SKM-1 treated with dmso at 0.1 percent for 144 hours (cell line): ENCODE data around the gene UMODL1.

Experiments used
- DNase-seq: peaks from one replicate; lab custom pipeline; 2025; ENCODE audit not compliant: unreplicated experiment; lab: John Stamatoyannopoulos, UW

The UMODL1 gene

DNA sequence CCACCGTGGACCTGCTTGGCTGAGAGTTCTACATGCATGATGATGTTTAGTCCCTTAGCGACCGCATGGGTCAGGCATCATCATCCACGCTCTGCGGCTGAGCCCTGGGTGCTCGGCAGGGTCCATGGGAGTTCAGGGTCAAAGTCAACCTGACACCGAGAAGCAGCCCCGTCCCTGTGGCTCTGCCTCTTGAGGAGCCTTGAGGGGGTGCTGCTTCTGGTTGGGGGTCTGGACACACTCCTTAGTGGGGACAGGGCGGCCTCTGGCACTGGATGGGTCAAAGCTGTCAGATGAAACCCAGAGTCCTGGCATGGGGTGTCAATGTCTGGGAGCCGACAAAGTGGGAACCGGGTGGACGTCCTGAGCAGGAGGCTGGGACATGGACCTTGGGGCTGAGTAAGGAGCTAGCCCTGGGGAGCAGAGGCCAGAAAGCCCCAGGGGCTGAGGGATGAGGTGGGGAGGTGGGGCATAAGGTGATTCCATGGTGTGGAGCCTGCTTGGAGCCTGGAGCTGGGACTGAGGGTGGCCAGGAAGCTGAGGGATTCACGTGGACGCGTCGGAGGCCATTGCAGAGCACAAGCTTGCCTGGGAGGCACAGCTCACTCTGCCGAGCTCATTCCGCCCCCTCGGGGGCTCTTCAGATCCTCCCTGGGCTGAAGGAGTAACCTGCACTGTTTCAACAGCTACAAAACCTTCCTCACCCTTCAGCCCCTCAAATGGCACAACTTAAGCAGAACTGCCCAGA lies 53.9 kb downstream of the UMODL1 start:
- DNase-seq = no peak

- DNase-seq = no peak
Observed at GRCh38 chr21:42125571-42126544, 54.7 kb downstream of the UMODL1 start.

DNA sequence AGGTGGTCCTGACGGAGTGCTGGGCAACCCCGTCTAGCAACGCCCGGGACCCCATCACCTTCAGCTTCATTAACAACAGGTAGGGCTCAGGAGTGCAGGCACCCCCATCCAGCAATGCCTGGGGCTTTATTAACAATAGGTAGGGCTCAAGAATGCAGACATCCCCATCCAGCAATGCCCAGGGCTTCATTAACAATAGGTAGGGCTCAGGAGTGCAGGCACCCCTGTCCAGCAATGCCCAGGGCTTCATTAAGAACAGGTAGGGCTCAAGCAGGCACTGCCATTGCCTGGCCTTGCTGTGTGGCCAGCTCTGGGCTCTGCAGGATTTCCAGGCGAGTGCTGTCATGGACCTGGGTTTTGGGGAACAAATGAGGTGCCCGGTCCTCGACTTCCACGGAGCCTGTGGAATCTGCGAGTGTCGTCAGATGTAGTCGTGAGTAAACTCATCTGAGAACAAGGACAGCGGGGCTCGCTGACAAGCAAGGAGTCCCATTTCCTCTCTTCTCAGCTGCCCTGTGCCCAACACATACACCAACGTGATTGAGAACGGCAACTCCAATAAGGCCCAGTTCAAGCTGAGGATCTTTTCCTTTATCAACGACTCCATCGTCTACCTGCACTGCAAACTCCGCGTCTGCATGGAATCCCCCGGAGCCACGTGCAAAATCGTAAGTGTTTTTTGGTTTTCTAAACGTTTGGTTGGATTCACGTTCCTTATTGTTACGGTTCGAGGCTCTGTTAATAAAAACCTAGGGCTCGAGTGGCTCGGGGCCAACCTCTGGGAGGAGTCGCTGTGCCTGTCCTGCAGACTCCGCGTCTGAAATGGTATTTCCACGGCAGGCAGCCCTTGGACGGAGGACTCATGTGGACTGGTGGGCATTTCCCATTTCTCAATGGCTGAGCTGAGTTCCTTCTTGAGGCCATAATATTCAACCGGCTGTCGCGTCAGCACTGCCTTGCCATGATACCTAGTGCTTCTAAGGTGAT lies 56.3 kb downstream of the UMODL1 start:
- DNase-seq = no peak

- DNase-seq = no peak
Observed at GRCh38 chr21:42129300-42130266, 58.5 kb downstream of the UMODL1 start.

DNA sequence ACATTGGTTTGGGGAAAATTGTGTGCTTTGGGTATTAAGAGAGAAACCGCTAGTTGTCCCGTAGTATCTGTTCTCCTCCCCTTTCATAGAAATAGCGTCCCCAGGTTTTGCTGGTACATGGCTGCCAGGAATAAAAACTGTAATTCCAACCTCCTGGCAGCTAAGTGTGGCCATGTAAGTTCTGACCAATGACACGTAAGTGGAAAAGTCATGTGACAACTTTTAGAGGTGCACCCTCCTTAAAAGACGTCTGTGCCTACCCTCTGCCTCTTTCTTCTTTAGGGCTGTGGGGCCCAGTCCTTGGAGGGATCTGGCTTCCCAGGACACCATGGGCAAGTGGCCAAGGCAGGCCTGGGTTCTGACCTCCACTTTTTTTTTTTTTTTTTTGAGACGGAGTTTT lies 59.3 kb downstream of the UMODL1 start:
- DNase-seq = no peak

DNA sequence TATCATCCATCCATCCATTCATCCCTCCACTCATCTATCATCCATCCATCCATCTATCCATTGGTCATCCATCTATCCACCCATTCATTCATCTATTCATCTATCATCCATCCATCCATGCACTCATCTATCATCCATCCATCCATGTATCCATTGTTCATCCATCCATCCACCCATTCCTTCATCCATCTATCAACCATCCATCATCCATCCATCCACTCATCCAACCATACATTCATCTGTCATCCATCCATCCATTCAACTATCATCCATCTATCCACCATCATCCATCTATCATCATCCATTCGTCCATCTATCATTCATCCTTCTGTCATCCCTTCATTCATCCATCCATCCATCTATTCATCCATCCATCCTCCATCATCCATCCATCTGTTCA lies 61.1 kb downstream of the UMODL1 start:
- no peak for DNase-seq

GRCh38 chr21:42133131-42133530 lies 62.0 kb downstream of the UMODL1 start:
- DNase-seq = no peak

- DNase-seq = no peak
Observed at GRCh38 chr21:42135386-42136052, 64.4 kb downstream of the UMODL1 start.

DNA sequence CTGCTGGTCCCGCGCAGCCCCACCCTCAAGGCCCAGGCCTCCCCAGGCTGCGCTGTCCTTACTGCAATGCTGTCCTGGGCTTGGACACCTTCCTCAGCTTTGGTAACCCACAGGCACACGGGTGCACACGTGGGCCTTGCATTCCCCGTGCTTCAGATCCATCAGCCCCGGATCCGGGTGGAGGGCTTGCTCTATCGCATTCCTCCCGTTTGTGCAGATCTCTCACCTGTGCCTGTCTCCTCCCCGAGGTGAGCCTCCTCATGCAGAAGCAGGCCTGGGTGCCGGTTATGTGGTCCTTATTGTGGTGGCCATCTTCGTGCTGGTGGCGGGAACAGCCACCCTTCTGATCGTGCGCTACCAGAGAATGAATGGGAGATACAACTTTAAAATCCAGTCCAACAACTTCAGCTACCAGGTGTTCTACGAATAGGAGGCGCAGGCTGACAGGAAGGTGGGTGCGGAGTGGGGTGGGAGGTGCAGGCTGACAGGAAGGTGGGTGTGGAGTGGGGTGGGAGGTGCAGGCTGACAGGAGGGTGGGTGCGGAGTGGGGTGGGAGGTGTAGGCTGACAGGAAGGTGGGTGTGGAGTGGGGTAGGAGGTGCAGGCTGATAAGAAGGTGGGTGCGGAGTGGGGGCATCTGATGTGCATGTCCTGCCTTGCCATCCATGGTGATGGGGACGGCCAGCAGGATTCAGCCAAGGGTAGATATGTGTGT lies 66.2 kb downstream of the UMODL1 start:
- DNase-seq = no peak

DNA sequence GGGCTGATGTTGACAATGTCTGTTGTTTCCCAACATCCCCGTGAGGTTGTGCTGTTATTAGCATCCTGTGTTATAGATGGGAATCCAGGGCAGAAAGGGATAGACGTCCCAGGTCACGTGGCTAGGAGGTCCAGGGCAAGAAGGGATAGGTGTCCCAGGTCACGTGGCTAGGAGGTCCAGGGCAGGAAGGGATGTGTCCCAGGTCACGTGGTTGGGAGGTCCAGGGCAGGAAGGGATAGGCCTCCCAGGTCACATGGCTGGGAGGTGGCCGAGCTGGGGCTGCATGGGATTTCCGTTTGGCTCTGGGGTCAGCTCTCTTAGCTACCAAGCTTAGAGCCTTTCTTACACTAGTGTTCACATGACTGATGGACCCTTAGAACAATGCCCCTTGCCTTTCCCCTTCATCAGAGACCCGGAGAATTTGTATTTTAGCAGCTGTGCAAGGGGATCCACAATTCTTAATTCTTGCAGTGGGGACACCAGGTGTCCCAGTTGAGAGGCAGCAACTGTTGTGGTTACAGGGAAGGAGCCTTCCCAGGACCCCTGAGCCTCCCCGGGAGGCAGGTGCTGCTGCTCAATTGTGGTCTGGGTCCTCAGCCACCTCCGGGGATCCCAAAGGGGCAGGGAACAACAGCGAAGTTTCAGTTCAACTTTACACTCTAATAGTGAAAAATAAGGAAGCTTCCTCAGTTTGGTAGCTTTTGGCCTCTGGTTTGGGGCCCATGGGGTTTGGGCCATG lies 69.2 kb downstream of the UMODL1 start:
- DNase-seq = no peak

DNA sequence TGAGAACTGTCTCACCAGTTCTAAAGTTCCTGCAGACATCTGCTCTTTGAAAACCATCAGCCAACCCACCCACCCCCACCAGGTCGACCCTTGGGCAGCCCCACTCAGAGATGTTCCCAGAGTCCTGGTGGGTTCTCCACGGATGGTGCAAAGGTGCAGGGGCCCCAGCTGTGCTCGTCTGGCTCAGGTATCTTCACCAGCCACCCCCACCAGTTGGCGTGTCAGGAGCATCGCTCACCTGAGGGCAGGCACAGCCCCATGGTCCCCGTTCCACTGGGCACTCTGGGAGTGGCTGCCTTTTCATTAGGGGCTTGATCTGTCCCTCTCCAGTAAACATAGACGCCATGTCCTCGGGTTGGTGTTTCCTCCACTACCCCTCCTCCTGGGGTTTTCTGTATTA lies 70.5 kb downstream of the UMODL1 start:
- no peak for DNase-seq

DNA sequence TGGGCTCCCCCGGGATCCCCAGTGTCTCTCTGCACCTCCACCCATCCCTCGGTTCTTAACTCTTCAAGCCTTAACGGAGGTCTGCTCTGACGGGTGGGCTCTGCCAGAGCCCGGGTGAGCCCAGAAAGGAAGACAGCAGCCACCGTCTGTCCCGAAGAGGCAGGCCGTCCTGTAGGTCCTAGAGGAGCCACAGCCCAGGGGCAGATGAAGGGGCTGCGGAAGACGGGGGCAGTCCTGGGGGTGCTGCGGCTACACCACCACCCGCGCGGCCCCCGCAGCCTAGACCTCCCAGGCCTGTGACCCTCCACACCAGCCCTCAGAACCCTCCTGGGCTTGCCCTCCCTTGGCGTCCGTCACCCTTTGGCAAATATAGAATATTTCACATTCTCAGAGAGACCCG lies 71.0 kb downstream of the UMODL1 start:
- no peak for DNase-seq

DNA sequence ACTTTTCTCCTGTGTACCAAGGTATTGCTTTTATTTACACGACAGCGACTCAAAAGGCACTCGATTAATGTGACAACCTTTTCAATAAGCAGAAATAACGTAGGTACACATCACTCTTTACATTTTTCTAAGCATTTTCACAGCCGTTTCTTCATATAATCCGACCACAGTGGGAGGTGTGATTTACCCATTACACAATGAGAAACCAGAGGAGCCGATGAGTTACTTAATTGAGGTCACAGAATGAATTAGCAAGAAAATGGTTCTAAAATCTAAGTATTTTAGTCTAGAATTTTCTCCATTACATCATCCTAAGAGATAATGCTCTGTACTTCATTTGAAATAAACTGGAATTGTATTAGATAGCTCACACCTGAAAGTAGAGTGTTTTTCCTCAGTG lies 71.5 kb downstream of the UMODL1 start:
- DNase-seq = no peak

- no peak for DNase-seq
Observed at GRCh38 chr21:42143111-42143510, 72.0 kb downstream of the UMODL1 start.

- DNase-seq = no peak
Observed at GRCh38 chr21:42144221-42144620, 73.1 kb downstream of the UMODL1 start.

GRCh38 chr21:42144679-42145568 lies 73.8 kb downstream of the UMODL1 start:
- DNase-seq = no peak
